Hepatocyte (in vitro differentiated cells): ENCODE measurements around the gene FOXC2.

ENCODE experiments used
- EZH2 ChIP-seq: fragments of 200-600 bp; sonication (generic); IDR thresholded peaks from 2 replicates; pipeline ENCODE4 v1.6.1; 2016; ENCODE audit warnings: antibody characterized with exemption, mild to moderate bottlenecking, borderline replicate concordance
- TF ChIP-seq, protein P1 (sequence below): fragments of 200-600 bp; sonication (generic); IDR thresholded peaks from 2 replicates; pipeline ENCODE4 v1.5.1; 2016; ENCODE audit warnings: antibody characterized with exemption, mild to moderate bottlenecking; ENCODE audit not compliant: poor library complexity

- TF ChIP-seq, protein P1, sequence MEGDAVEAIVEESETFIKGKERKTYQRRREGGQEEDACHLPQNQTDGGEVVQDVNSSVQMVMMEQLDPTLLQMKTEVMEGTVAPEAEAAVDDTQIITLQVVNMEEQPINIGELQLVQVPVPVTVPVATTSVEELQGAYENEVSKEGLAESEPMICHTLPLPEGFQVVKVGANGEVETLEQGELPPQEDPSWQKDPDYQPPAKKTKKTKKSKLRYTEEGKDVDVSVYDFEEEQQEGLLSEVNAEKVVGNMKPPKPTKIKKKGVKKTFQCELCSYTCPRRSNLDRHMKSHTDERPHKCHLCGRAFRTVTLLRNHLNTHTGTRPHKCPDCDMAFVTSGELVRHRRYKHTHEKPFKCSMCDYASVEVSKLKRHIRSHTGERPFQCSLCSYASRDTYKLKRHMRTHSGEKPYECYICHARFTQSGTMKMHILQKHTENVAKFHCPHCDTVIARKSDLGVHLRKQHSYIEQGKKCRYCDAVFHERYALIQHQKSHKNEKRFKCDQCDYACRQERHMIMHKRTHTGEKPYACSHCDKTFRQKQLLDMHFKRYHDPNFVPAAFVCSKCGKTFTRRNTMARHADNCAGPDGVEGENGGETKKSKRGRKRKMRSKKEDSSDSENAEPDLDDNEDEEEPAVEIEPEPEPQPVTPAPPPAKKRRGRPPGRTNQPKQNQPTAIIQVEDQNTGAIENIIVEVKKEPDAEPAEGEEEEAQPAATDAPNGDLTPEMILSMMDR, result no peak
- TF ChIP-seq EZH2, result no peak
Measured at GRCh38 chr16:86618431-86619238, 52.0 kb downstream of the FOXC2 start.
